GM10847 (cell line): ENCODE data around the gene DDX55.

Experiments
- POLR2A ChIP-seq: IDR thresholded peaks from 2 replicates; pipeline ENCODE4 v1.6.1; 2011; ENCODE audit not compliant: insufficient read length; ENCODE audit errors: extremely low read depth

DDX55 gene

DNA sequence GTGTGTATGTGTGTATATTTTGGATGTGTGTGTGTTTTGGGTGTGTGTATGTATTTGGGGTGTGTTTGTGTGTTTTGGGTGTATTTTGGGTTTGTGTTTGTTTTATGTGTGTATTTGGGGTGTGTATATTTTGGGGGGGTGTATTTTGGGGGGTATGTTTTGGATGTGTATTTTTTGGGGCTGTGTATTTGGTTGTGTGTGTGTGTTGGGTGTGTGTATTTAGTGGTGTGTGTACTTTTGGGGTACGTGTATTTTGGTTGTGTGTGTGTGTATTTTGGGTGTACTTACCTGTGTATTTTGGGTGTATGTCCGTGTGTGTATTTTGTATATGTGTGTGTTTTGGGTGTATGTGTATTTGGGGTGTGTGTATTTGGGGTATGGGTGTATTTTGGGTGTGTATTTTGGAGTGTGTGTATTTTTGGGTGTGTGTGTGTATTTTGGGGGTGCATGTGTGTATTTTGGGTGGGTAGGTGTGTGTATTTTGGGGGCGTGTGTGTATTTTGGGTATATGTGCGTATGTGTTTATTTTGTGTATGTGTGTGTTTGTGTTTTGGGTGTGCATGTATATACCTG lies 52.3 kb downstream of the DDX55 start:
- no peak for TF ChIP-seq POLR2A

GRCh38 chr12:123655420-123655819 lies 53.5 kb downstream of the DDX55 start:
- no peak for TF ChIP-seq POLR2A

GRCh38 chr12:123656392-123656791 lies 54.5 kb downstream of the DDX55 start:
- TF ChIP-seq POLR2A = no peak

DNA sequence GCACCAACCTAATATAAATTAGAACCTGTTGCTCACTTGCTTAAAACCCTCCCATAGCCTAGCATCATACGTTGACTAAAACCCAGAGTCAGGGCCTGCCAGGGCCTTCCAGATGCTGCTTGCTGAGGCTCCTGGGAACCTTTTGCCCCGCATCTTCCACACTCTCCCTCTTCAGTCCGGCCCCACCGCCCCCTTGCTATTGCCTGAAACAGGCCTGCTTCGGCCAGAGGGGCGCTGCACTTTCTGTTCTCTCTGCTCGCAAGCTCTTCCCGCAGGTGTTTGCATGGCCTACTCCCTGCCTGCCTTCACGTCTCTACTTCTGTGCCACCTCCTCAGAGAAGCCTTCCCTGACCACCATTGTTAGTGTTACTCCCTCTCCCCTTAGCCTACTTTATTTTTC lies 55.3 kb downstream of the DDX55 start:
- TF ChIP-seq POLR2A = no peak

- no peak for TF ChIP-seq POLR2A
These were observed 58.3 kb downstream of the DDX55 start for GRCh38 chr12:123659996-123660727.

- no peak for TF ChIP-seq POLR2A
These were observed 65.9 kb downstream of the DDX55 start for GRCh38 chr12:123667771-123668170.
